ENCODE data around the gene ZNF276. TPM values are rescaled to one million over a fixed set of nuclear protein-coding genes. Genes with fewer than 3 reads are reported as not detected.

The ZNF276 gene
- total RNA-seq, 1 donor from 2014 or later, result 14.2 TPM

GRCh38 chr16:89786474-89787364 lies 65.4 kb downstream of the ZNF276 start:
- no peak for DNase-seq

GRCh38 chr16:89787365-89787805 lies 66.0 kb downstream of the ZNF276 start:
- DNase-seq, result no peak

Other genes with a start within 250 kb of the ZNF276 start
- 27.5 TPM for gene ANKRD11, start 231.0 kb upstream of the ZNF276 start, total RNA-seq
- 78.1 TPM for gene SPG7, start 213.1 kb upstream of the ZNF276 start, total RNA-seq
- 2,357 TPM for gene RPL13, start 160.9 kb upstream of the ZNF276 start, total RNA-seq
- gene CPNE7, start 145.8 kb upstream of the ZNF276 start, total RNA-seq, result 14.8 TPM
- 3.9 TPM for gene DPEP1, start 107.9 kb upstream of the ZNF276 start, total RNA-seq
- 66.4 TPM for gene CHMP1A, start 63.8 kb upstream of the ZNF276 start, total RNA-seq
- 4.8 TPM for gene SPATA33, start 63.7 kb upstream of the ZNF276 start, total RNA-seq
- gene CDK10, start 34.8 kb upstream of the ZNF276 start, total RNA-seq, result 22.9 TPM
- 12.5 TPM for gene SPATA2L, start 19.8 kb upstream of the ZNF276 start, total RNA-seq
- gene VPS9D1, start 639 bp upstream of the ZNF276 start, total RNA-seq, result 9.7 TPM
- gene FANCA, start 95.1 kb downstream of the ZNF276 start, total RNA-seq, result 10.8 TPM
- 17.0 TPM for gene SPIRE2, start 106.9 kb downstream of the ZNF276 start, total RNA-seq
- 136 TPM for gene TCF25, start 152.1 kb downstream of the ZNF276 start, total RNA-seq
- 3.3 TPM for gene MC1R, start 197.3 kb downstream of the ZNF276 start, total RNA-seq
- gene TUBB3, start 201.8 kb downstream of the ZNF276 start, total RNA-seq, result 2,684 TPM
- 62.9 TPM for gene DEF8, start 227.2 kb downstream of the ZNF276 start, total RNA-seq

Data from occipital lobe (tissue), 2 donors.